ENCODE data around the gene GPR176. TPM values are rescaled to one million over a fixed set of nuclear protein-coding genes. Genes with fewer than 3 reads are reported as not detected.

GPR176 gene
- total RNA-seq, 1 experiment from 2014 or later, result 9.8 TPM

DNA sequence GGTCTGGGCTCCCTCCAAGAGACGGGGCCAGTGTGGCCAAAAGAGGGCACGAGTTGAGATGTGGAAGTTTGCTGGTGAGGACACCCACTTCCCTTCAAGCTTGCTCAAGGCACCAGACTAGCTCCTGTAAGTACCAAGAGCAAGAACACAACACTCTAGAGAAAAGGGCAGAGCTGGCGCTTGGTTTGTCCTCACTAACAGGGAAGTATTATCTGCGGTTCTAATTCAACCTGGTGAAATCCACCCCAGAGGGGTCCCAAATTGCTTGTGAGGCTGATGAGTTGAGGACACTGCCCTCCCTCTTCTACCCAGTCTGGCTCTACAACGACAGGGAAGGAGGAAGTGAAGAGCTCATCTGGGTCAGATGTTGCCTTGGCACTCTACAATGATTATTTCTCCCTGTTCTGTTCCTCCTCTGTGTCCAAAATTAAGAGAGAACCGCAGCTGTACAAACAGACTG lies 120.5 kb downstream of the GPR176 start:
- peaks cover 3% of the 10 kb centered on the region; the same call in 1 of the 2 replicates for H3K4me1 ChIP-seq
- DNase-seq, result no peak
- H3K4me1 Mint-ChIP-seq (ENCODE audit: low read depth, unreplicated experiment), result peaks cover 8% of the 10 kb centered on the region
- POLR2A ChIA-PET, result no interaction called here
- H3K4me3 ChIP-seq (ENCODE audit: low read depth, low read length), result no peak overlapping the region
- no peaks in the 10 kb centered on the region for H3K27me3 ChIP-seq (replicated peaks; ENCODE audit: control insufficient read depth, insufficient read depth, low read length)
- TF ChIP-seq, protein P1, sequence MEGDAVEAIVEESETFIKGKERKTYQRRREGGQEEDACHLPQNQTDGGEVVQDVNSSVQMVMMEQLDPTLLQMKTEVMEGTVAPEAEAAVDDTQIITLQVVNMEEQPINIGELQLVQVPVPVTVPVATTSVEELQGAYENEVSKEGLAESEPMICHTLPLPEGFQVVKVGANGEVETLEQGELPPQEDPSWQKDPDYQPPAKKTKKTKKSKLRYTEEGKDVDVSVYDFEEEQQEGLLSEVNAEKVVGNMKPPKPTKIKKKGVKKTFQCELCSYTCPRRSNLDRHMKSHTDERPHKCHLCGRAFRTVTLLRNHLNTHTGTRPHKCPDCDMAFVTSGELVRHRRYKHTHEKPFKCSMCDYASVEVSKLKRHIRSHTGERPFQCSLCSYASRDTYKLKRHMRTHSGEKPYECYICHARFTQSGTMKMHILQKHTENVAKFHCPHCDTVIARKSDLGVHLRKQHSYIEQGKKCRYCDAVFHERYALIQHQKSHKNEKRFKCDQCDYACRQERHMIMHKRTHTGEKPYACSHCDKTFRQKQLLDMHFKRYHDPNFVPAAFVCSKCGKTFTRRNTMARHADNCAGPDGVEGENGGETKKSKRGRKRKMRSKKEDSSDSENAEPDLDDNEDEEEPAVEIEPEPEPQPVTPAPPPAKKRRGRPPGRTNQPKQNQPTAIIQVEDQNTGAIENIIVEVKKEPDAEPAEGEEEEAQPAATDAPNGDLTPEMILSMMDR (IDR thresholded peaks at IDR 0.05; ENCODE audit: insufficient read depth in 1 of 2, low read depth in 1 of 2, low read length in 1 of 2, severe bottlenecking in 1 of 2, unreplicated experiment in 1 of 2), result no peak
- intact Hi-C loops (cut with micrococcal nuclease; ENCODE audit: unreplicated experiment), result loop anchor here (5.0 kb wide), 1 partner anchor 133 kb away; the partner anchor contains the start of gene EIF2AK4
- no peak overlapping the region for H3K27ac Mint-ChIP-seq (ENCODE audit: unreplicated experiment)
- H3K36me3 ChIP-seq (ENCODE audit: control insufficient read depth, insufficient read depth, low read length), result no peaks in the 10 kb centered on the region
- no TSS peak for BruUV-seq (replicated peaks)
- no peak overlapping the region for H3K4me3 Mint-ChIP-seq (ENCODE audit: unreplicated experiment)
- CTCF ChIA-PET, result no interaction called here
- no peaks in the 10 kb centered on the region for H3K9me3 Mint-ChIP-seq (ENCODE audit: unreplicated experiment)
- no peaks in the 10 kb centered on the region for H3K36me3 Mint-ChIP-seq (ENCODE audit: insufficient read depth, unreplicated experiment)
- no peaks in the 10 kb centered on the region for H3K9me3 ChIP-seq
- H3K27me3 Mint-ChIP-seq (ENCODE audit: insufficient read depth, unreplicated experiment), result no peaks in the 10 kb centered on the region

DNA sequence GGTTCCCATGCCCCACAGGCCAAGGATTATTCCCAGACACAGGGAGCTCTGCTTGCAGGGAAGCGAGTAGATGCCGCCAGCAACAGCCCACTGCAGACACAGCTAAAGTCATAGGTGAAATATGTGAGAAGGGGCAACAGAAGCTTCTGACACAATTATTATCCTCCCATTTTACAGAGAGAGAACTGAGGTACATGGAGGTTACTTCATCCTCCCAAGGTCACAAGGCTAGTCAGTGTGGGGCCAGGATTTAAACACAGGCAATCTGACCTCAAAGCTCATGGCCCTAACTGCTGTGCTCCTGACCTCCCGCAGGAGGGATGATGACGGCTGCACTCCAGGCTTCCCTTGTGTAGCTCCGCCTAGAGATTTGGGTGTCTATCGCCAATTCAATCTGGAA lies 121.7 kb downstream of the GPR176 start:
- no peak for DNase-seq
- Histone ChIP-seq H3K27me3 (replicated peaks; ENCODE audit: control insufficient read depth, insufficient read depth, low read length) (no peaks in the 10 kb centered on the region), H3K4me1 (no peaks in the 10 kb centered on the region), H3K9me3 (no peaks in the 10 kb centered on the region), H3K4me3 (ENCODE audit: low read depth, low read length) (no peak overlapping the region), H3K36me3 (ENCODE audit: control insufficient read depth, insufficient read depth, low read length) (no peaks in the 10 kb centered on the region)
- Mint-ChIP-seq H3K27me3 (ENCODE audit: insufficient read depth, unreplicated experiment) (no peaks in the 10 kb centered on the region), H3K9me3 (ENCODE audit: unreplicated experiment) (no peaks in the 10 kb centered on the region), H3K27ac (ENCODE audit: unreplicated experiment) (no peak overlapping the region), H3K4me1 (ENCODE audit: low read depth, unreplicated experiment) (peaks cover 2% of the 10 kb centered on the region), H3K36me3 (ENCODE audit: insufficient read depth, unreplicated experiment) (no peaks in the 10 kb centered on the region), H3K4me3 (ENCODE audit: unreplicated experiment) (no peak overlapping the region)
- intact Hi-C loops (cut with micrococcal nuclease; ENCODE audit: unreplicated experiment), result no loop called here
- ChIA-PET POLR2A (no interaction called here), CTCF (interaction anchor here (0.6 kb wide), 1 partner anchor 11 kb away, joined by 7 read pairs; no protein-coding TSS in a partner anchor)
- BruUV-seq (replicated peaks), result no TSS peak
- TF ChIP-seq, protein P1 (IDR thresholded peaks at IDR 0.05; ENCODE audit: insufficient read depth in 1 of 2, low read depth in 1 of 2, low read length in 1 of 2, severe bottlenecking in 1 of 2, unreplicated experiment in 1 of 2), result no peak

DNA sequence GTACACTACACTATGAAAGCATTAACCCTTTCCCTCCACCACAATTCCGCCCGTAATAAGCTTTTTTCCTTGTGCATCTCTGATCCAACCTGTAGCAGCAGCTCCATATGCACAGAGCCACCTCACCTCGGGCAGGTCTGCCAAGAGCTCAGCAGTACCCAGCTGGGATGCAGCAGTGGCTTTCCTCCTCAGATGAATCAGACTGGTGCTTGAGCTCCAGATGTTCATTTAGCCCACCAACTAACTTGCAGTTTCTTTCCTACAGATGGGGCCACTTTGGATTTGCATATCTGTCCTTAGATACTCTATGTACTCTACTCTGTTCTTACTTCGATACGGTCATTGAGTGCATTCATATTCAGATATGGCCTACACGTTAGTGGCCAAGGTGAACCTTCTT lies 122.7 kb downstream of the GPR176 start:
- POLR2A ChIA-PET, result no interaction called here
- no peak for DNase-seq
- CTCF ChIA-PET, result interaction anchor here (0.6 kb wide), 1 partner anchor 318 kb away, joined by 3 read pairs; no protein-coding TSS in a partner anchor
- H3K4me3 ChIP-seq (ENCODE audit: low read depth, low read length), result no peak overlapping the region
- H3K4me1 ChIP-seq, result no peaks in the 10 kb centered on the region
- H3K4me1 Mint-ChIP-seq (ENCODE audit: low read depth, unreplicated experiment), result no peaks in the 10 kb centered on the region
- TF ChIP-seq, protein P1 (IDR thresholded peaks at IDR 0.05; ENCODE audit: insufficient read depth in 1 of 2, low read depth in 1 of 2, low read length in 1 of 2, severe bottlenecking in 1 of 2, unreplicated experiment in 1 of 2), result no peak
- H3K4me3 Mint-ChIP-seq (ENCODE audit: unreplicated experiment), result no peak overlapping the region
- H3K27me3 ChIP-seq (replicated peaks; ENCODE audit: control insufficient read depth, insufficient read depth, low read length), result no peaks in the 10 kb centered on the region
- H3K36me3 ChIP-seq (ENCODE audit: control insufficient read depth, insufficient read depth, low read length), result no peaks in the 10 kb centered on the region
- H3K27ac Mint-ChIP-seq (ENCODE audit: unreplicated experiment), result no peak overlapping the region
- no peaks in the 10 kb centered on the region for H3K9me3 Mint-ChIP-seq (ENCODE audit: unreplicated experiment)
- intact Hi-C loops (cut with micrococcal nuclease; ENCODE audit: unreplicated experiment), result no loop called here
- BruUV-seq (replicated peaks), result no TSS peak
- no peaks in the 10 kb centered on the region for H3K36me3 Mint-ChIP-seq (ENCODE audit: insufficient read depth, unreplicated experiment)
- no peaks in the 10 kb centered on the region for H3K9me3 ChIP-seq
- no peaks in the 10 kb centered on the region for H3K27me3 Mint-ChIP-seq (ENCODE audit: insufficient read depth, unreplicated experiment)
